HG02571 (cell line): ENCODE data around the gene AGAP1.

Source experiments
- ATAC-seq: cut with Tn5 transposase; IDR thresholded peaks from one replicate; pipeline ENCODE4 v1.9.1; 2021; ENCODE audit warnings: mild to moderate bottlenecking, moderate library complexity; ENCODE audit not compliant: unreplicated experiment

Gene AGAP1

GRCh38 chr2:235856151-235856854 lies 362.5 kb downstream of the AGAP1 start:
- ATAC-seq: no peak

GRCh38 chr2:235857598-235857997 lies 363.8 kb downstream of the AGAP1 start:
- ATAC-seq: no peak

- ATAC-seq: no peak
These were observed 365.0 kb downstream of the AGAP1 start for GRCh38 chr2:235858881-235859280.

- ATAC-seq: no peak
These were observed 365.8 kb downstream of the AGAP1 start for GRCh38 chr2:235859651-235860050.

- no peak for ATAC-seq
These were observed 366.3 kb downstream of the AGAP1 start for GRCh38 chr2:235860111-235860510.

- ATAC-seq: no peak
These were observed 367.0 kb downstream of the AGAP1 start for GRCh38 chr2:235860871-235861270.

GRCh38 chr2:235861383-235861782 lies 367.5 kb downstream of the AGAP1 start:
- no peak for ATAC-seq

GRCh38 chr2:235863414-235863813 lies 369.6 kb downstream of the AGAP1 start:
- ATAC-seq: no peak

- ATAC-seq: no peak
These were observed 370.5 kb downstream of the AGAP1 start for GRCh38 chr2:235864302-235864701.

GRCh38 chr2:235864733-235865515 lies 371.1 kb downstream of the AGAP1 start:
- ATAC-seq: no peak

GRCh38 chr2:235866373-235866772 lies 372.5 kb downstream of the AGAP1 start:
- ATAC-seq: no peak

- no peak for ATAC-seq
These were observed 374.4 kb downstream of the AGAP1 start for GRCh38 chr2:235868224-235868623.

- ATAC-seq: no peak
These were observed 374.8 kb downstream of the AGAP1 start for GRCh38 chr2:235868645-235869044.

- ATAC-seq: no peak
These were observed 376.7 kb downstream of the AGAP1 start for GRCh38 chr2:235870515-235870914.

- no peak for ATAC-seq
These were observed 382.3 kb downstream of the AGAP1 start for GRCh38 chr2:235876099-235876679.

GRCh38 chr2:235877275-235877802 lies 383.5 kb downstream of the AGAP1 start:
- ATAC-seq: no peak

- ATAC-seq: no peak
These were observed 385.3 kb downstream of the AGAP1 start for GRCh38 chr2:235879116-235879515.

- ATAC-seq: no peak
These were observed 389.8 kb downstream of the AGAP1 start for GRCh38 chr2:235883675-235884074.

- ATAC-seq: no peak
These were observed 395.4 kb downstream of the AGAP1 start for GRCh38 chr2:235889302-235889630.

- no peak for ATAC-seq
These were observed 399.4 kb downstream of the AGAP1 start for GRCh38 chr2:235893129-235893698.

- ATAC-seq: no peak
These were observed 401.0 kb downstream of the AGAP1 start for GRCh38 chr2:235894839-235895238.

GRCh38 chr2:235896061-235896460 lies 402.2 kb downstream of the AGAP1 start:
- no peak for ATAC-seq
